ENCODE data around the gene SNTA1. TPM values are rescaled to one million over a fixed set of nuclear protein-coding genes. Genes with fewer than 3 reads are reported as not detected.

The SNTA1 gene
- total and polyA plus RNA-seq, 2 of the 8 experiments (the other 6 are each of a cell fraction or from before 2014, with no cell fraction given), result 4.5 to 8.0 TPM

DNA sequence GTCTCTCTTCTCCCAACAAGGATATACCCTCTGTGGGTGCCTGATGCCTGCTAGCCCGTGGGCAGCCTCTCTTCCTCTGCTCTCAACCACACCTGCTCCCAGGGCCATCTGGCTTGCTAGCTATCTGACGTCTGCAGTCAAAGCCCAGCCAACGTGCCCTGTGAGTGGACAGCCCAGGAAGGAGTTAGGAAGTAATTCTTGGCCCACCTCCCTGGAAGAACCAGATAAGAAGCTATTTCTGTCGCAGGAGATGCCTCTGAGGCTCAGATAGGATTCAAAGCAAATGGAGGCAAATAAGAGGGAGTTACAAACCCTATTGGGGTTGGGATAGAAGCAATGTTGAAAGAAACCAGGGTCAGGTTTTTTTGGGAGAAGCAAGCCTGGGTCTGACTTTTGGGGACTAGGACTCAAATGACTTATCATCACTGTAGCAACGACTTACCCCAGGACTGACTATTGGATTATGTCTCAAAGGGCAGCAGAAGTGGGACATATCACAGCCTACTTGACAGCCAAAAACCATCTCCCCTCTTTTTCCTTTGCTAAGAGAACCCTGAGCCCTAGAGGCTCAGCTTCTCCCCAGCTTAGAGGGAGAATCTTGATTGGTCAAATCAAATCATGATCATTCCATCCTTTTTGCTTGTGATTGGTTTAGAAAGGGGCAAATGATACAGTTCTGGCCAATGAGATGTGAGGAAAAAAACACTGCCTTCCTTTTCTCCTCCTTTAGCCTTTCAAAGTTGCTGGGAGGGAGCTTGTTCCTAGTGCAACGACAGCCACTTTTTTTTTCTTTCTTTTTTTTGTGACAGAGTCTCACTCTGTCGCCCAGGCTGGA lies 24.2 kb downstream of the SNTA1 start (continued):
- TF ChIP-seq, protein P1, sequence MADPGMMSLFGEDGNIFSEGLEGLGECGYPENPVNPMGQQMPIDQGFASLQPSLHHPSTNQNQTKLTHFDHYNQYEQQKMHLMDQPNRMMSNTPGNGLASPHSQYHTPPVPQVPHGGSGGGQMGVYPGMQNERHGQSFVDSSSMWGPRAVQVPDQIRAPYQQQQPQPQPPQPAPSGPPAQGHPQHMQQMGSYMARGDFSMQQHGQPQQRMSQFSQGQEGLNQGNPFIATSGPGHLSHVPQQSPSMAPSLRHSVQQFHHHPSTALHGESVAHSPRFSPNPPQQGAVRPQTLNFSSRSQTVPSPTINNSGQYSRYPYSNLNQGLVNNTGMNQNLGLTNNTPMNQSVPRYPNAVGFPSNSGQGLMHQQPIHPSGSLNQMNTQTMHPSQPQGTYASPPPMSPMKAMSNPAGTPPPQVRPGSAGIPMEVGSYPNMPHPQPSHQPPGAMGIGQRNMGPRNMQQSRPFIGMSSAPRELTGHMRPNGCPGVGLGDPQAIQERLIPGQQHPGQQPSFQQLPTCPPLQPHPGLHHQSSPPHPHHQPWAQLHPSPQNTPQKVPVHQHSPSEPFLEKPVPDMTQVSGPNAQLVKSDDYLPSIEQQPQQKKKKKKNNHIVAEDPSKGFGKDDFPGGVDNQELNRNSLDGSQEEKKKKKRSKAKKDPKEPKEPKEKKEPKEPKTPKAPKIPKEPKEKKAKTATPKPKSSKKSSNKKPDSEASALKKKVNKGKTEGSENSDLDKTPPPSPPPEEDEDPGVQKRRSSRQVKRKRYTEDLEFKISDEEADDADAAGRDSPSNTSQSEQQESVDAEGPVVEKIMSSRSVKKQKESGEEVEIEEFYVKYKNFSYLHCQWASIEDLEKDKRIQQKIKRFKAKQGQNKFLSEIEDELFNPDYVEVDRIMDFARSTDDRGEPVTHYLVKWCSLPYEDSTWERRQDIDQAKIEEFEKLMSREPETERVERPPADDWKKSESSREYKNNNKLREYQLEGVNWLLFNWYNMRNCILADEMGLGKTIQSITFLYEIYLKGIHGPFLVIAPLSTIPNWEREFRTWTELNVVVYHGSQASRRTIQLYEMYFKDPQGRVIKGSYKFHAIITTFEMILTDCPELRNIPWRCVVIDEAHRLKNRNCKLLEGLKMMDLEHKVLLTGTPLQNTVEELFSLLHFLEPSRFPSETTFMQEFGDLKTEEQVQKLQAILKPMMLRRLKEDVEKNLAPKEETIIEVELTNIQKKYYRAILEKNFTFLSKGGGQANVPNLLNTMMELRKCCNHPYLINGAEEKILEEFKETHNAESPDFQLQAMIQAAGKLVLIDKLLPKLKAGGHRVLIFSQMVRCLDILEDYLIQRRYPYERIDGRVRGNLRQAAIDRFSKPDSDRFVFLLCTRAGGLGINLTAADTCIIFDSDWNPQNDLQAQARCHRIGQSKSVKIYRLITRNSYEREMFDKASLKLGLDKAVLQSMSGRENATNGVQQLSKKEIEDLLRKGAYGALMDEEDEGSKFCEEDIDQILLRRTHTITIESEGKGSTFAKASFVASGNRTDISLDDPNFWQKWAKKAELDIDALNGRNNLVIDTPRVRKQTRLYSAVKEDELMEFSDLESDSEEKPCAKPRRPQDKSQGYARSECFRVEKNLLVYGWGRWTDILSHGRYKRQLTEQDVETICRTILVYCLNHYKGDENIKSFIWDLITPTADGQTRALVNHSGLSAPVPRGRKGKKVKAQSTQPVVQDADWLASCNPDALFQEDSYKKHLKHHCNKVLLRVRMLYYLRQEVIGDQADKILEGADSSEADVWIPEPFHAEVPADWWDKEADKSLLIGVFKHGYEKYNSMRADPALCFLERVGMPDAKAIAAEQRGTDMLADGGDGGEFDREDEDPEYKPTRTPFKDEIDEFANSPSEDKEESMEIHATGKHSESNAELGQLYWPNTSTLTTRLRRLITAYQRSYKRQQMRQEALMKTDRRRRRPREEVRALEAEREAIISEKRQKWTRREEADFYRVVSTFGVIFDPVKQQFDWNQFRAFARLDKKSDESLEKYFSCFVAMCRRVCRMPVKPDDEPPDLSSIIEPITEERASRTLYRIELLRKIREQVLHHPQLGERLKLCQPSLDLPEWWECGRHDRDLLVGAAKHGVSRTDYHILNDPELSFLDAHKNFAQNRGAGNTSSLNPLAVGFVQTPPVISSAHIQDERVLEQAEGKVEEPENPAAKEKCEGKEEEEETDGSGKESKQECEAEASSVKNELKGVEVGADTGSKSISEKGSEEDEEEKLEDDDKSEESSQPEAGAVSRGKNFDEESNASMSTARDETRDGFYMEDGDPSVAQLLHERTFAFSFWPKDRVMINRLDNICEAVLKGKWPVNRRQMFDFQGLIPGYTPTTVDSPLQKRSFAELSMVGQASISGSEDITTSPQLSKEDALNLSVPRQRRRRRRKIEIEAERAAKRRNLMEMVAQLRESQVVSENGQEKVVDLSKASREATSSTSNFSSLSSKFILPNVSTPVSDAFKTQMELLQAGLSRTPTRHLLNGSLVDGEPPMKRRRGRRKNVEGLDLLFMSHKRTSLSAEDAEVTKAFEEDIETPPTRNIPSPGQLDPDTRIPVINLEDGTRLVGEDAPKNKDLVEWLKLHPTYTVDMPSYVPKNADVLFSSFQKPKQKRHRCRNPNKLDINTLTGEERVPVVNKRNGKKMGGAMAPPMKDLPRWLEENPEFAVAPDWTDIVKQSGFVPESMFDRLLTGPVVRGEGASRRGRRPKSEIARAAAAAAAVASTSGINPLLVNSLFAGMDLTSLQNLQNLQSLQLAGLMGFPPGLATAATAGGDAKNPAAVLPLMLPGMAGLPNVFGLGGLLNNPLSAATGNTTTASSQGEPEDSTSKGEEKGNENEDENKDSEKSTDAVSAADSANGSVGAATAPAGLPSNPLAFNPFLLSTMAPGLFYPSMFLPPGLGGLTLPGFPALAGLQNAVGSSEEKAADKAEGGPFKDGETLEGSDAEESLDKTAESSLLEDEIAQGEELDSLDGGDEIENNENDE (IDR thresholded peaks at IDR 0.05; ENCODE audit: insufficient replicate concordance, low read length), result no peak

Measured in H1 (cell line).